OCI-LY3 (cell line): ENCODE measurements around the gene SPSB1.

ENCODE experiments used
- EZH2phosphoT487 ChIP-seq: fragments of 200-600 bp; shearing (Covaris generic); IDR thresholded peaks from 2 replicates; pipeline ENCODE4 v1.6.1; 2018; ENCODE audit warnings: antibody characterized with exemption, mixed run types, low read depth
- TF ChIP-seq, protein P1 (sequence below): fragments of 200-600, 300-600 bp; sonication (generic); IDR thresholded peaks from 2 replicates; pipeline ENCODE4 v1.5.1; 2014; ENCODE audit warnings: antibody characterized with exemption, low read length, low read depth

DNA sequence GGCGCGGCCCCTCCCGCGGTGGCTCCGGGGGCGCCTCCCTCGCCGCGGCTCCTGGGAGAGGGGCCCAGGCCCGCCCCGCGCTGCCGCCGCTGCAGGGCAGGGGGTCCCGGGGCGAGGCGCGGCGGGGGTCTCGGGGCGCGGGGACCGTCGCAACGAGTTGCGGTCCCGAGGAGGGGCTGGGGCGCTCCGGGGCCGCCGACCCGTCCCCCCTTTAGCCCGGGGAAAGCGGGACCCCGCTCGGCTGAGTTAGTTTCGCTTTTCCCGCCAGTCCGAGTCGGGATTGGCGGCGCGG is 493 bp downstream of the SPSB1 start:
- TF ChIP-seq, protein P1, sequence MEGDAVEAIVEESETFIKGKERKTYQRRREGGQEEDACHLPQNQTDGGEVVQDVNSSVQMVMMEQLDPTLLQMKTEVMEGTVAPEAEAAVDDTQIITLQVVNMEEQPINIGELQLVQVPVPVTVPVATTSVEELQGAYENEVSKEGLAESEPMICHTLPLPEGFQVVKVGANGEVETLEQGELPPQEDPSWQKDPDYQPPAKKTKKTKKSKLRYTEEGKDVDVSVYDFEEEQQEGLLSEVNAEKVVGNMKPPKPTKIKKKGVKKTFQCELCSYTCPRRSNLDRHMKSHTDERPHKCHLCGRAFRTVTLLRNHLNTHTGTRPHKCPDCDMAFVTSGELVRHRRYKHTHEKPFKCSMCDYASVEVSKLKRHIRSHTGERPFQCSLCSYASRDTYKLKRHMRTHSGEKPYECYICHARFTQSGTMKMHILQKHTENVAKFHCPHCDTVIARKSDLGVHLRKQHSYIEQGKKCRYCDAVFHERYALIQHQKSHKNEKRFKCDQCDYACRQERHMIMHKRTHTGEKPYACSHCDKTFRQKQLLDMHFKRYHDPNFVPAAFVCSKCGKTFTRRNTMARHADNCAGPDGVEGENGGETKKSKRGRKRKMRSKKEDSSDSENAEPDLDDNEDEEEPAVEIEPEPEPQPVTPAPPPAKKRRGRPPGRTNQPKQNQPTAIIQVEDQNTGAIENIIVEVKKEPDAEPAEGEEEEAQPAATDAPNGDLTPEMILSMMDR, result no peak
- no peak for TF ChIP-seq EZH2phosphoT487
